NCI-H82 treated with DMSO at 0.1 percent for 48 hours (cell line): ENCODE measurements around the gene GLRA1.

Experiments
- DNase-seq: peaks from one replicate; lab custom pipeline; 2025; ENCODE audit not compliant: unreplicated experiment; lab: John Stamatoyannopoulos, UW

GLRA1 gene

GRCh38 chr5:151779531-151780125, 145.0 kb downstream of the GLRA1 start:
- DNase-seq: no peak

- DNase-seq: peak; percentile 46
Measured at GRCh38 chr5:151775025-151775606, 149.5 kb downstream of the GLRA1 start.

- no peak for DNase-seq
Measured at GRCh38 chr5:151773951-151774350, 150.7 kb downstream of the GLRA1 start.

GRCh38 chr5:151772846-151773561, 151.6 kb downstream of the GLRA1 start:
- DNase-seq: no peak
